Measurements from ENCODE around the gene CEP78.

DNA sequence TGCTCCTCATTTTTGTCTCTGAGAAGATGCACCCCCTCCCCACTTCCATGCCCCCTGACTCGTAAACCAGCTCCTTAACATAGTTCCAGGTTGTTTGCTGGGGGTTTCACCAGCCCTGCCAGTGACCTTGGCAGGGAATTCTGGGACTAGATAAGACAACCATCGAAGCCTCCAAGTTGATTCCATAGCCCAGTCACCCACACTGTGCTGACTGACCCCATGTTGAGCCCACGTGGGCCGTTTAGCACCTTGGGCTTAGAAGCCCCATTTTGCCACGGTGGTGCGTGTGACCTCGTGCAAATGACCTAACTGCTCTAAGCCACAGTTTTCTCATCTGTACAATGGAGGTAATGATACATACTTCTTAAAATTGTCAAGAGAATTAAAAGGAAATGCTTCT, 85.6 kb downstream of the CEP78 start:
- TF ChIP-seq, protein P1, sequence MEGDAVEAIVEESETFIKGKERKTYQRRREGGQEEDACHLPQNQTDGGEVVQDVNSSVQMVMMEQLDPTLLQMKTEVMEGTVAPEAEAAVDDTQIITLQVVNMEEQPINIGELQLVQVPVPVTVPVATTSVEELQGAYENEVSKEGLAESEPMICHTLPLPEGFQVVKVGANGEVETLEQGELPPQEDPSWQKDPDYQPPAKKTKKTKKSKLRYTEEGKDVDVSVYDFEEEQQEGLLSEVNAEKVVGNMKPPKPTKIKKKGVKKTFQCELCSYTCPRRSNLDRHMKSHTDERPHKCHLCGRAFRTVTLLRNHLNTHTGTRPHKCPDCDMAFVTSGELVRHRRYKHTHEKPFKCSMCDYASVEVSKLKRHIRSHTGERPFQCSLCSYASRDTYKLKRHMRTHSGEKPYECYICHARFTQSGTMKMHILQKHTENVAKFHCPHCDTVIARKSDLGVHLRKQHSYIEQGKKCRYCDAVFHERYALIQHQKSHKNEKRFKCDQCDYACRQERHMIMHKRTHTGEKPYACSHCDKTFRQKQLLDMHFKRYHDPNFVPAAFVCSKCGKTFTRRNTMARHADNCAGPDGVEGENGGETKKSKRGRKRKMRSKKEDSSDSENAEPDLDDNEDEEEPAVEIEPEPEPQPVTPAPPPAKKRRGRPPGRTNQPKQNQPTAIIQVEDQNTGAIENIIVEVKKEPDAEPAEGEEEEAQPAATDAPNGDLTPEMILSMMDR (IDR thresholded peaks at IDR 0.05; ENCODE audit: insufficient read depth, low read depth, low read length): no peak
- no peak for TF ChIP-seq EZH2 (IDR thresholded peaks at IDR 0.05; ENCODE audit: insufficient read depth, low read length)
